B cell (primary cell): Measurements from ENCODE around the gene CDK2. TPM values are rescaled to one million over a fixed set of nuclear protein-coding genes. Genes with fewer than 3 reads are reported as not detected.

Experiments used
- ATAC-seq: fragments of 200-7000 bp; cut with Tn5 transposase; one replicate; pipeline ENCODE4 v1.10.0; 2021; ENCODE audit warnings: low read depth, mild to moderate bottlenecking, moderate number of reproducible peaks, moderate library complexity
- CTCF ChIA-PET: fragments of 350-600 bp; sonication (Branson Sonifier 250); formaldehyde crosslinking; loops from one replicate; lab custom pipeline; 2021; ENCODE audit warnings: antibody characterized with exemption, inconsistent platforms; lab: Charles Lee
- POLR2A ChIA-PET: fragments of 350-600 bp; sonication (Branson Sonifier 250); formaldehyde crosslinking; loops from one replicate; lab custom pipeline; 2021; ENCODE audit warnings: antibody characterized with exemption; lab: Charles Lee
- DNase-seq: peaks from one replicate; pipeline ENCODE4 v3.0.0; 2013
- H2AFZ ChIP-seq: 2 replicates; pipeline ENCODE4 v1.6.1; 2012; ENCODE audit warnings: mild to moderate bottlenecking, low read depth, low read length; ENCODE audit not compliant: insufficient read depth, poor library complexity, severe bottlenecking
- H3K27ac ChIP-seq, 2 donors: 1 replicate in 1 of 2; 2 replicates in 1 of 2; pipeline ENCODE4 v1.5.1; 2012 to 2013; ENCODE audit warnings: low read length in 2 of 2, mild to moderate bottlenecking in 2 of 2, moderate library complexity in 1 of 2
- H3K27me3 ChIP-seq, 4 experiments: fragments of 200-600 bp in 1 of 4; sonication (generic) in 1 of 4; replicated peaks in 1 of 4; 1 replicate in 2 of 4; 2 replicates in 2 of 4; pipeline versions ENCODE4 v1.6.1 to v1.7.0; 2013 to 2016; ENCODE audit warnings: low read length in 3 of 4, mild to moderate bottlenecking in 2 of 4, mixed read lengths in 1 of 4, moderate library complexity in 1 of 4; ENCODE audit not compliant: insufficient read depth in 4 of 4, control insufficient read depth in 3 of 4; ENCODE audit errors: control extremely low read depth in 1 of 4
- H3K36me3 ChIP-seq, 2 experiments: replicated peaks in 1 of 2; 1 replicate in 1 of 2; 2 replicates in 1 of 2; pipeline versions ENCODE4 v1.6.1 to v1.7.1; 2013; ENCODE audit warnings: low read length in 1 of 2; ENCODE audit not compliant: insufficient read depth in 2 of 2, control insufficient read depth in 1 of 2; ENCODE audit errors: control extremely low read depth in 1 of 2, extremely low read depth in 1 of 2
- H3K4me1 ChIP-seq, 2 donors: fragments of 200-600 bp in 1 of 2; sonication (generic) in 1 of 2; 1 replicate in 1 of 2; 2 replicates in 1 of 2; pipeline versions ENCODE4 v1.5.1 to v1.6.1; 2013 to 2017; ENCODE audit warnings: low read length in 2 of 2; ENCODE audit not compliant: control insufficient read depth in 2 of 2, insufficient read depth in 2 of 2
- H3K4me2 ChIP-seq: replicated peaks from 2 replicates; pipeline ENCODE3; 2012; ENCODE audit warnings: mild to moderate bottlenecking, low read depth, low read length; ENCODE audit not compliant: poor library complexity, severe bottlenecking
- H3K4me3 ChIP-seq, 5 experiments: fragments of 200-600 bp in 1 of 5; sonication (generic) in 1 of 5; 1 replicate in 3 of 5; 2 replicates in 2 of 5; pipeline versions ENCODE4 v1.5.1 to v1.7.0; 2011 to 2016; ENCODE audit warnings: low read length in 4 of 5, mild to moderate bottlenecking in 4 of 5, low read depth in 2 of 5, control low read depth in 1 of 5, moderate library complexity in 1 of 5; ENCODE audit not compliant: insufficient read depth in 1 of 5; ENCODE audit errors: control extremely low read depth in 1 of 5, extremely low read depth in 1 of 5
- H3K79me2 ChIP-seq: fragments of 200-600 bp; sonication (generic); one replicate; pipeline ENCODE4 v1.6.0; 2016; ENCODE audit warnings: low read length; ENCODE audit not compliant: control insufficient read depth, insufficient read depth
- H3K9ac ChIP-seq: fragments of 200-600 bp; sonication (generic); 2 replicates; pipeline ENCODE4 v1.6.1; 2017; ENCODE audit warnings: mild to moderate bottlenecking, low read length, moderate library complexity
- H3K9me3 ChIP-seq, 3 donors: one replicate each; pipeline versions ENCODE4 v1.6.1 to v1.7.1; 2013; ENCODE audit warnings: low read length in 2 of 3; ENCODE audit not compliant: control insufficient read depth in 2 of 3, insufficient read depth in 1 of 3; ENCODE audit errors: control extremely low read depth in 1 of 3
- H4K20me1 ChIP-seq: 2 replicates; pipeline ENCODE4 v1.6.0; 2012; ENCODE audit warnings: mild to moderate bottlenecking, low read length; ENCODE audit not compliant: insufficient read depth, control insufficient read depth, poor library complexity, severe bottlenecking
- H3K27ac Mint-ChIP-seq: one replicate; pipeline ENCODE4 v1.8.0; 2021; ENCODE audit warnings: mixed read lengths
- H3K27me3 Mint-ChIP-seq: one replicate; pipeline ENCODE4 v1.8.0; 2021; ENCODE audit warnings: mixed read lengths
- H3K4me1 Mint-ChIP-seq: one replicate; pipeline ENCODE4 v1.8.0; 2021; ENCODE audit warnings: mixed read lengths
- H3K4me3 Mint-ChIP-seq: one replicate; pipeline ENCODE4 v1.8.0; 2021; ENCODE audit warnings: mixed read lengths
- H3K9me3 Mint-ChIP-seq: one replicate; pipeline ENCODE4 v1.8.0; 2022; ENCODE audit warnings: mixed read lengths; ENCODE audit not compliant: insufficient read depth
- CTCF ChIP-seq: fragments of 200-600 bp; IDR thresholded peaks from one replicate; pipeline ENCODE4 v1.8.0; 2022; ENCODE audit warnings: antibody characterized with exemption, mild to moderate bottlenecking
- EZH2 ChIP-seq: IDR thresholded peaks from 2 replicates; pipeline ENCODE4 v1.6.1; 2012; ENCODE audit warnings: borderline replicate concordance, low read depth, mild to moderate bottlenecking, moderate library complexity, low read length; ENCODE audit not compliant: insufficient read depth, poor library complexity, severe bottlenecking
- WGBS: methylation state at CpG from one replicate; pipeline ENCODE4 v1.1.5; 2013; ENCODE audit warnings: missing lambda C conversion rate; ENCODE audit not compliant: insufficient coverage; 5-methylcytosine and 5-hydroxymethylcytosine counted together
- intact Hi-C: fragments of 100-400 bp; cut with micrococcal nuclease; formaldehyde crosslinking; loops from one replicate; pipeline ENCODE4 v1.10.0; 2022
- polyA plus RNA-seq: library from polyadenylated mRNA; depleted of rRNA; stranded (reverse); fragments of >200 nt; gene quantifications from 2 replicates; pipeline ENCODE4 v1.2.3, GENCODE V29; 2012
- total RNA-seq, 2 donors: library from RNA; stranded (reverse); fragments of 120-200 nt in 1 of 2; gene quantifications; 1 replicate in 1 of 2; 2 replicates in 1 of 2; pipeline versions ENCODE4 v1.2.3 to v1.2.4, GENCODE V29; 2013 to 2022

The CDK2 gene
- total and polyA plus RNA-seq, 2 donors (not counting 1 experiment from before 2014, with no cell fraction given), result 10.8 to 32.8 TPM

- peak; percentile 45 for DNase-seq
- Histone ChIP-seq H3K4me2 (peak overlapping the region; percentile 88), H3K36me3 (peaks cover 0 to 32% of the 10 kb centered on the region in 2 experiments), H3K9ac (peak overlapping the region; percentile 73), H3K4me1 (peaks cover 45 to 59% of the 10 kb centered on the region in 2 donors), H3K9me3 (no peaks in the 10 kb centered on the region), H4K20me1 (peaks cover 21% of the 10 kb centered on the region), H2AFZ (peak overlapping the region; percentile 73), H3K79me2 (peaks cover 54% of the 10 kb centered on the region), H3K4me3 (peak overlapping the region; percentile 84 to 94 (median 93)), H3K27ac (peak overlapping the region; percentile 83 to 92), H3K27me3 (no peaks in the 10 kb centered on the region)
- ATAC-seq, result no peak
- ChIA-PET POLR2A (interaction anchor here (0.6 to 1.9 kb wide), 6 partner anchors 76 to 1794 kb away, joined by 3 to 9 read pairs (median 7); partner anchors contain the start of gene DNAJC14), CTCF (interaction anchor here (0.6 to 10.3 kb wide), 10 partner anchors 9 to 207 kb away, joined by 3 to 155 read pairs (median 4); partner anchors contain the start of genes DNAJC14, ORMDL2 and SARNP)
- Mint-ChIP-seq H3K27me3 (no peaks in the 10 kb centered on the region), H3K4me3 (peak overlapping the region; percentile 94), H3K9me3 (no peaks in the 10 kb centered on the region), H3K4me1 (peaks cover 63% of the 10 kb centered on the region), H3K27ac (peak overlapping the region; percentile 95)
- TF ChIP-seq EZH2, result no peak
- TF ChIP-seq CTCF, result no peak
- WGBS, result under 1% methylated on average over 55 of the region's 60 CpGs
- intact Hi-C loops, result loop anchor here (1.0 kb wide), 1 partner anchor 109 kb away; the partner anchor contains the start of gene RPS26
Observed at GRCh38 chr12:55931780-55932550, 34.7 kb upstream of the CDK2 start.
